H9 (cell line): Measurements from ENCODE around the gene GPRC5D. TPM values are rescaled to one million over a fixed set of nuclear protein-coding genes. Genes with fewer than 3 reads are reported as not detected.

Experiments
- DNase-seq: peaks from one replicate; pipeline ENCODE4 v3.0.0-alpha.2; 2017
- H2AFZ ChIP-seq: one replicate; pipeline ENCODE4 v1.6.1; 2013; ENCODE audit warnings: mild to moderate bottlenecking, low read length, control low read depth, moderate library complexity
- H2AK5ac ChIP-seq: 2 replicates; pipeline ENCODE4 v1.6.1; 2013; ENCODE audit warnings: low read length, control low read depth, mixed read lengths; ENCODE audit not compliant: insufficient read length
- H2BK120ac ChIP-seq: one replicate; pipeline ENCODE4 v1.6.1; 2013; ENCODE audit warnings: low read depth, mild to moderate bottlenecking, low read length, control low read depth, inconsistent platforms; ENCODE audit not compliant: poor library complexity, severe bottlenecking
- H2BK12ac ChIP-seq: 2 replicates; pipeline ENCODE4 v1.6.1; 2013; ENCODE audit warnings: low read length, control low read depth, mixed read lengths, low read depth; ENCODE audit not compliant: insufficient read length
- H2BK15ac ChIP-seq: 2 replicates; pipeline ENCODE4 v1.6.1; 2013; ENCODE audit warnings: low read depth, low read length, control low read depth
- H2BK20ac ChIP-seq: one replicate; pipeline ENCODE4 v1.6.1; 2013; ENCODE audit warnings: low read depth, mild to moderate bottlenecking, low read length, control low read depth, inconsistent platforms; ENCODE audit not compliant: poor library complexity, severe bottlenecking
- H2BK5ac ChIP-seq: 2 replicates; pipeline ENCODE4 v1.6.1; 2013; ENCODE audit warnings: low read length, control low read depth, mixed read lengths; ENCODE audit not compliant: insufficient read length
- H3K14ac ChIP-seq: 2 replicates; pipeline ENCODE4 v1.6.1; 2013; ENCODE audit warnings: low read length, control low read depth; ENCODE audit not compliant: insufficient read depth
- H3K18ac ChIP-seq: 2 replicates; pipeline ENCODE4 v1.6.1; 2013; ENCODE audit warnings: low read depth, mild to moderate bottlenecking, mixed read lengths, low read length, control low read depth; ENCODE audit not compliant: insufficient read length
- H3K23ac ChIP-seq: 2 replicates; pipeline ENCODE4 v1.6.1; 2013; ENCODE audit warnings: low read length, control low read depth, mixed read lengths, low read depth; ENCODE audit not compliant: insufficient read length
- H3K23me2 ChIP-seq: 2 replicates; pipeline ENCODE4 v1.6.1; 2013; ENCODE audit warnings: low read depth, mild to moderate bottlenecking, mixed read lengths, low read length, control low read depth; ENCODE audit not compliant: insufficient read length, poor library complexity, severe bottlenecking
- H3K27ac ChIP-seq: 2 replicates; pipeline ENCODE4 v1.5.1; 2013; ENCODE audit warnings: low read length, control low read depth, mixed read lengths, low read depth; ENCODE audit not compliant: insufficient read length
- H3K27me3 ChIP-seq: 2 replicates; pipeline ENCODE4 v1.6.1; 2013; ENCODE audit warnings: low read length, control low read depth, inconsistent platforms; ENCODE audit not compliant: insufficient read depth
- H3K4ac ChIP-seq: 2 replicates; pipeline ENCODE4 v1.6.1; 2013; ENCODE audit warnings: low read depth, mild to moderate bottlenecking, control low read depth, inconsistent platforms, low read length, moderate library complexity
- H3K4me1 ChIP-seq: 2 replicates; pipeline ENCODE4 v1.6.1; 2013; ENCODE audit warnings: low read length, control low read depth, inconsistent platforms; ENCODE audit not compliant: insufficient read depth
- H3K4me2 ChIP-seq: 2 replicates; pipeline ENCODE4 v1.6.1; 2013; ENCODE audit warnings: low read length, control low read depth, mixed read lengths; ENCODE audit not compliant: insufficient read length, insufficient read depth
- H3K56ac ChIP-seq: 2 replicates; pipeline ENCODE4 v1.6.1; 2013; ENCODE audit warnings: low read depth, mild to moderate bottlenecking, mixed read lengths, low read length, control low read depth; ENCODE audit not compliant: insufficient read length
- H3K79me1 ChIP-seq: 2 replicates; pipeline ENCODE4 v1.6.1; 2013; ENCODE audit warnings: low read depth, mild to moderate bottlenecking, moderate library complexity, low read length, control low read depth, inconsistent platforms; ENCODE audit not compliant: insufficient read depth, poor library complexity, severe bottlenecking
- H3K79me2 ChIP-seq: 2 replicates; pipeline ENCODE4 v1.6.1; 2013; ENCODE audit warnings: low read length, control low read depth, inconsistent platforms; ENCODE audit not compliant: insufficient read depth
- H3K9ac ChIP-seq: 2 replicates; pipeline ENCODE4 v1.6.1; 2013; ENCODE audit warnings: low read length, control low read depth, mixed read lengths; ENCODE audit not compliant: insufficient read length; ENCODE audit errors: extremely low read depth
- H3K9me3 ChIP-seq: one replicate; pipeline ENCODE4 v1.6.1; 2013; ENCODE audit warnings: low read depth, low read length, inconsistent platforms; ENCODE audit not compliant: control insufficient read depth
- H3T11ph ChIP-seq: one replicate; pipeline ENCODE4 v1.6.1; 2013; ENCODE audit warnings: mild to moderate bottlenecking, low read length, control low read depth, inconsistent platforms
- H4K20me1 ChIP-seq: one replicate; pipeline ENCODE4 v1.6.1; 2013; ENCODE audit not compliant: control insufficient read depth, insufficient read length, insufficient read depth
- H4K5ac ChIP-seq: 2 replicates; pipeline ENCODE4 v1.6.1; 2013; ENCODE audit warnings: low read depth, mild to moderate bottlenecking, mixed read lengths, low read length, control low read depth; ENCODE audit not compliant: insufficient read length
- H4K8ac ChIP-seq: replicated peaks from 2 replicates; pipeline ENCODE4 v1.6.1; 2013; ENCODE audit warnings: low read length, control low read depth, mixed read lengths, low read depth; ENCODE audit not compliant: insufficient read length
- H4K91ac ChIP-seq: 2 replicates; pipeline ENCODE4 v1.6.1; 2013; ENCODE audit warnings: low read depth, mild to moderate bottlenecking, moderate library complexity, mixed read lengths, low read length, control low read depth; ENCODE audit not compliant: insufficient read length
- H3K27ac Mint-ChIP-seq, 3 experiments: 2 replicates in 2 of 3; 3 replicates in 1 of 3; pipeline ENCODE4 v1.8.0; 2020 to 2021; ENCODE audit warnings: mixed read lengths in 3 of 3, mild to moderate bottlenecking in 1 of 3, moderate library complexity in 1 of 3
- H3K27me3 Mint-ChIP-seq: 2 replicates; pipeline ENCODE4 v1.8.0; 2021; ENCODE audit warnings: low read depth, mild to moderate bottlenecking, moderate library complexity, mixed read lengths
- H3K36me3 Mint-ChIP-seq, 3 experiments: 2 replicates in 2 of 3; 3 replicates in 1 of 3; pipeline ENCODE4 v1.8.0; 2020 to 2021; ENCODE audit warnings: low read depth in 3 of 3, mixed read lengths in 3 of 3; ENCODE audit not compliant: insufficient read depth in 1 of 3
- H3K4me1 Mint-ChIP-seq, 2 experiments: 2 replicates each; pipeline ENCODE4 v1.8.0; 2020; ENCODE audit warnings: mixed read lengths in 2 of 2
- H3K4me3 Mint-ChIP-seq, 2 experiments: 2 replicates in 1 of 2; 3 replicates in 1 of 2; pipeline ENCODE4 v1.8.0; 2020 to 2021; ENCODE audit warnings: mild to moderate bottlenecking in 2 of 2, mixed read lengths in 2 of 2, moderate library complexity in 1 of 2
- H3K9me3 Mint-ChIP-seq, 2 experiments: 2 replicates in 1 of 2; 3 replicates in 1 of 2; pipeline ENCODE4 v1.8.0; 2020; ENCODE audit warnings: mild to moderate bottlenecking in 2 of 2, mixed read lengths in 2 of 2, moderate library complexity in 1 of 2
- CTCF ChIP-seq: fragments of 200-600 bp; sonication (generic); conservative IDR thresholded peaks from 3 replicates; pipeline ENCODE4 v1.8.0; 2021; ENCODE audit warnings: antibody characterized with exemption, mild to moderate bottlenecking
- WGBS: extraction: QIAGEN DNeasy Blood & Tissue Kit; methylation state at CpG from one replicate; pipeline ENCODE4 v1.1.7; 2013; ENCODE audit warnings: missing lambda C conversion rate, low lambda C conversion rate, mixed read lengths; ENCODE audit not compliant: insufficient read length; ENCODE audit errors: extremely low coverage; 5-methylcytosine and 5-hydroxymethylcytosine counted together
- total RNA-seq: library from RNA; stranded (reverse); gene quantifications from 2 replicates; pipeline ENCODE4 v1.2.1, GENCODE V29; 2021

Gene GPRC5D
- total RNA-seq, 1 experiment from 2014 or later, result not detected

- Histone ChIP-seq H3K23me2 (no peaks in the 10 kb centered on the region), H4K20me1 (no peaks in the 10 kb centered on the region), H3K4ac (no peak overlapping the region), H3K56ac (no peak overlapping the region), H4K5ac (no peak overlapping the region), H3K27ac (no peak overlapping the region), H3K18ac (no peak overlapping the region), H3K9me3 (no peaks in the 10 kb centered on the region), H2BK12ac (no peak overlapping the region), H3K79me2 (no peaks in the 10 kb centered on the region), H3K23ac (no peak overlapping the region), H2BK5ac (no peak overlapping the region), H3K27me3 (no peaks in the 10 kb centered on the region), H4K8ac (no peak overlapping the region), H2BK15ac (no peak overlapping the region), H3K9ac (no peak overlapping the region), H3K4me2 (no peak overlapping the region), H2AK5ac (no peak overlapping the region), H3K79me1 (no peaks in the 10 kb centered on the region), H2BK20ac (no peak overlapping the region), H2AFZ (no peak overlapping the region), H2BK120ac (no peak overlapping the region), H3T11ph (no peak overlapping the region), H3K14ac (no peak overlapping the region), H3K4me1 (no peaks in the 10 kb centered on the region), H4K91ac (no peak overlapping the region)
- H3K36me3 Mint-ChIP-seq, result no peaks in the 10 kb centered on the region
- no peak for DNase-seq
- H3K27ac Mint-ChIP-seq, result no peak overlapping the region
- no CpG with 5 or more reads among the region's 5 CpGs for WGBS
- no peak for TF ChIP-seq CTCF
- peaks cover 13 to 28% of the 10 kb centered on the region in 2 experiments for H3K4me1 Mint-ChIP-seq
- H3K27me3 Mint-ChIP-seq, result peaks cover 12% of the 10 kb centered on the region
- H3K4me3 Mint-ChIP-seq, result no peak overlapping the region
- no peaks in the 10 kb centered on the region; a peak in 1 of 5 replicates for H3K9me3 Mint-ChIP-seq
Measured at GRCh38 chr12:12912711-12913110, 39.3 kb downstream of the GPRC5D start.
